WTC11 (cell line): ENCODE measurements around the gene IBA57. TPM values are rescaled to one million over a fixed set of nuclear protein-coding genes. Genes with fewer than 3 reads are reported as not detected.

ENCODE experiments used
- ATAC-seq: fragments of 200-7000 bp; cut with Tn5 transposase; 2 replicates; pipeline ENCODE4 v1.10.0; 2021; ENCODE audit warnings: mild to moderate bottlenecking, moderate library complexity
- CTCF ChIA-PET: fragments of 300-600 bp; sonication (Branson Sonifier 250); formaldehyde crosslinking; loops from one replicate; lab custom pipeline; 2021; ENCODE audit warnings: antibody characterized with exemption; lab: Charles Lee
- POLR2A ChIA-PET: fragments of 350-600 bp; sonication (Branson Sonifier 250); formaldehyde crosslinking; loops from one replicate; lab custom pipeline; 2021; ENCODE audit warnings: antibody characterized with exemption; lab: Charles Lee
- DNase-seq: peaks from one replicate; pipeline ENCODE4 v3.0.0; 2021; ENCODE audit warnings: low spot score
- H3K27ac Mint-ChIP-seq: 2 replicates; pipeline ENCODE4 v1.8.0; 2021; ENCODE audit warnings: mixed read lengths
- H3K27me3 Mint-ChIP-seq: 2 replicates; pipeline ENCODE4 v1.8.0; 2021; ENCODE audit warnings: low read depth, mild to moderate bottlenecking, moderate library complexity, mixed read lengths
- H3K36me3 Mint-ChIP-seq: 2 replicates; pipeline ENCODE4 v1.8.0; 2021; ENCODE audit warnings: mixed read lengths
- H3K4me1 Mint-ChIP-seq: 2 replicates; pipeline ENCODE4 v1.8.0; 2022; ENCODE audit warnings: mixed read lengths
- H3K4me3 Mint-ChIP-seq: 2 replicates; pipeline ENCODE4 v1.8.0; 2021; ENCODE audit warnings: mild to moderate bottlenecking, moderate library complexity, mixed read lengths
- H3K9me3 Mint-ChIP-seq: 2 replicates; pipeline ENCODE4 v1.8.0; 2021; ENCODE audit warnings: mixed read lengths
- AR ChIP-seq: fragments of 250-450 bp; sonication (Bioruptor Pico); IDR thresholded peaks from 2 replicates; pipeline ENCODE4 v1.9.0; 2021; ENCODE audit warnings: mild to moderate bottlenecking
- CREB1 ChIP-seq: sonication (generic); formaldehyde crosslinking; IDR thresholded peaks from 2 replicates; pipeline ENCODE4 v1.8.0; 2023; ENCODE audit warnings: mild to moderate bottlenecking, missing genetic modification reagents
- ELF4 ChIP-seq: sonication (generic); formaldehyde crosslinking; IDR thresholded peaks from 2 replicates; pipeline ENCODE4 v1.8.1; 2022; ENCODE audit warnings: low read depth, mild to moderate bottlenecking, moderate library complexity, missing genetic modification reagents
- IRF2 ChIP-seq: sonication (generic); formaldehyde crosslinking; IDR thresholded peaks from 2 replicates; pipeline ENCODE4 v1.8.0; 2022; ENCODE audit warnings: low read depth, missing genetic modification reagents, borderline replicate concordance
- MYBL2 ChIP-seq: sonication (generic); formaldehyde crosslinking; IDR thresholded peaks from 2 replicates; pipeline ENCODE4 v1.8.1; 2023; ENCODE audit warnings: mild to moderate bottlenecking, moderate library complexity, missing genetic modification reagents
- PREB ChIP-seq: sonication (generic); formaldehyde crosslinking; IDR thresholded peaks from 2 replicates; pipeline ENCODE4 v1.8.1; 2022; ENCODE audit warnings: mild to moderate bottlenecking, missing genetic modification reagents, moderate library complexity, borderline replicate concordance
- RORB ChIP-seq: fragments of 250-450 bp; sonication (Bioruptor Pico); IDR thresholded peaks from 2 replicates; pipeline ENCODE4 v1.9.0; 2021; ENCODE audit warnings: mild to moderate bottlenecking
- TCF7 ChIP-seq: sonication (generic); formaldehyde crosslinking; IDR thresholded peaks from 2 replicates; pipeline ENCODE4 v1.8.0; 2022; ENCODE audit warnings: mild to moderate bottlenecking, low read depth, missing genetic modification reagents, moderate library complexity
- TEAD1 ChIP-seq: sonication (generic); formaldehyde crosslinking; IDR thresholded peaks from 2 replicates; pipeline ENCODE4 v1.8.0; 2022; ENCODE audit warnings: mild to moderate bottlenecking, missing genetic modification reagents
- ZNF219 ChIP-seq: sonication (generic); formaldehyde crosslinking; IDR thresholded peaks from 2 replicates; pipeline ENCODE4 v1.8.0; 2023; ENCODE audit warnings: missing genetic modification reagents, mild to moderate bottlenecking, borderline replicate concordance
- ZNF423 ChIP-seq: fragments of 250-450 bp; sonication (Bioruptor Pico); IDR thresholded peaks from 2 replicates; pipeline ENCODE4 v2.1.2; 2022; ENCODE audit warnings: mild to moderate bottlenecking, moderate library complexity
- total RNA-seq: library from RNA; stranded (reverse); gene quantifications from 3 replicates; pipeline ENCODE4 v1.2.3, GENCODE V29; 2021
- TF ChIP-seq, protein P1 (sequence below): sonication (generic); formaldehyde crosslinking; IDR thresholded peaks from 2 replicates; pipeline ENCODE4 v1.8.1; 2022; ENCODE audit warnings: low read depth, missing genetic modification reagents, borderline replicate concordance
- TF ChIP-seq, protein P2 (sequence below): sonication (generic); formaldehyde crosslinking; conservative IDR thresholded peaks from 2 replicates; pipeline ENCODE4 v1.8.1; 2023; ENCODE audit warnings: mild to moderate bottlenecking, low read depth, missing genetic modification reagents, moderate library complexity
- TF ChIP-seq, protein P3 (sequence below): sonication (generic); formaldehyde crosslinking; IDR thresholded peaks from 2 replicates; pipeline ENCODE4 v1.8.1; 2023; ENCODE audit warnings: mild to moderate bottlenecking, missing genetic modification reagents, moderate library complexity
- TF ChIP-seq, protein P4 (sequence below): sonication (generic); formaldehyde crosslinking; IDR thresholded peaks from 2 replicates; pipeline ENCODE4 v1.8.0; 2022; ENCODE audit warnings: mild to moderate bottlenecking, missing genetic modification reagents

IBA57 gene
- total RNA-seq, 1 experiment from 2014 or later = 11.4 TPM

DNA sequence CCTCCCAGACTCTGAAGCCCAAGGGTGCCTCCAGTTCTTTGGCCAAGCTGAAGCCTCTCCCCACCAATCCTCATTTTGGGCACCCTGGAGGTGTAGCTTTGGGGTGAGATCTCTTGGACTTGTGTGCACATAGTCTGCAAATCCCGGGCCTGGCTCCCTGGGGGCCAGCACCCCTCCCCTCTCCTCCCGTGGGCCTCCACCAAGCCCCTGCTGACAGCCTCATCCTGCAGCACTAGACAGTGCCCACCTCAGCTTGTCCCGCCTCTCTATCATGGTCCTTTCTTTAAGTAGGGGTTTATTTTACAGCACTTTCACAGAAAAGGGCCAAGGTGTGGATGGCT is 12.7 kb upstream of the IBA57 start:
- 0 out of 2 replicates have a peak, but pooled peaks cover 2% of the 10 kb centered on the region for H3K4me1 Mint-ChIP-seq
- peak; percentile 4 for DNase-seq
- H3K27ac Mint-ChIP-seq = no peak overlapping the region
- peaks cover 10% of the 10 kb centered on the region for H3K27me3 Mint-ChIP-seq
- H3K36me3 Mint-ChIP-seq = no peaks in the 10 kb centered on the region
- CTCF ChIA-PET = interaction anchor here (1.5 to 1.6 kb wide), 2 partner anchors 12 to 22 kb away, joined by 4 to 5 read pairs; no protein-coding TSS in a partner anchor
- TF ChIP-seq ZNF219 (CRISPR knock-in tag) (no peak), MYBL2 (CRISPR knock-in tag) (no peak), ZNF423 (CRISPR knock-in tag) (no peak), TEAD1 (CRISPR knock-in tag) (no peak), TCF7 (no peak), CREB1 (CRISPR knock-in tag) (no peak), IRF2 (CRISPR knock-in tag) (no peak)
- TF ChIP-seq, protein P1, sequence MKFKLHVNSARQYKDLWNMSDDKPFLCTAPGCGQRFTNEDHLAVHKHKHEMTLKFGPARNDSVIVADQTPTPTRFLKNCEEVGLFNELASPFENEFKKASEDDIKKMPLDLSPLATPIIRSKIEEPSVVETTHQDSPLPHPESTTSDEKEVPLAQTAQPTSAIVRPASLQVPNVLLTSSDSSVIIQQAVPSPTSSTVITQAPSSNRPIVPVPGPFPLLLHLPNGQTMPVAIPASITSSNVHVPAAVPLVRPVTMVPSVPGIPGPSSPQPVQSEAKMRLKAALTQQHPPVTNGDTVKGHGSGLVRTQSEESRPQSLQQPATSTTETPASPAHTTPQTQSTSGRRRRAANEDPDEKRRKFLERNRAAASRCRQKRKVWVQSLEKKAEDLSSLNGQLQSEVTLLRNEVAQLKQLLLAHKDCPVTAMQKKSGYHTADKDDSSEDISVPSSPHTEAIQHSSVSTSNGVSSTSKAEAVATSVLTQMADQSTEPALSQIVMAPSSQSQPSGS = no peak
- TF ChIP-seq, protein P2, sequence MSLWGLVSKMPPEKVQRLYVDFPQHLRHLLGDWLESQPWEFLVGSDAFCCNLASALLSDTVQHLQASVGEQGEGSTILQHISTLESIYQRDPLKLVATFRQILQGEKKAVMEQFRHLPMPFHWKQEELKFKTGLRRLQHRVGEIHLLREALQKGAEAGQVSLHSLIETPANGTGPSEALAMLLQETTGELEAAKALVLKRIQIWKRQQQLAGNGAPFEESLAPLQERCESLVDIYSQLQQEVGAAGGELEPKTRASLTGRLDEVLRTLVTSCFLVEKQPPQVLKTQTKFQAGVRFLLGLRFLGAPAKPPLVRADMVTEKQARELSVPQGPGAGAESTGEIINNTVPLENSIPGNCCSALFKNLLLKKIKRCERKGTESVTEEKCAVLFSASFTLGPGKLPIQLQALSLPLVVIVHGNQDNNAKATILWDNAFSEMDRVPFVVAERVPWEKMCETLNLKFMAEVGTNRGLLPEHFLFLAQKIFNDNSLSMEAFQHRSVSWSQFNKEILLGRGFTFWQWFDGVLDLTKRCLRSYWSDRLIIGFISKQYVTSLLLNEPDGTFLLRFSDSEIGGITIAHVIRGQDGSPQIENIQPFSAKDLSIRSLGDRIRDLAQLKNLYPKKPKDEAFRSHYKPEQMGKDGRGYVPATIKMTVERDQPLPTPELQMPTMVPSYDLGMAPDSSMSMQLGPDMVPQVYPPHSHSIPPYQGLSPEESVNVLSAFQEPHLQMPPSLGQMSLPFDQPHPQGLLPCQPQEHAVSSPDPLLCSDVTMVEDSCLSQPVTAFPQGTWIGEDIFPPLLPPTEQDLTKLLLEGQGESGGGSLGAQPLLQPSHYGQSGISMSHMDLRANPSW = no peak
- TF ChIP-seq, protein P3, sequence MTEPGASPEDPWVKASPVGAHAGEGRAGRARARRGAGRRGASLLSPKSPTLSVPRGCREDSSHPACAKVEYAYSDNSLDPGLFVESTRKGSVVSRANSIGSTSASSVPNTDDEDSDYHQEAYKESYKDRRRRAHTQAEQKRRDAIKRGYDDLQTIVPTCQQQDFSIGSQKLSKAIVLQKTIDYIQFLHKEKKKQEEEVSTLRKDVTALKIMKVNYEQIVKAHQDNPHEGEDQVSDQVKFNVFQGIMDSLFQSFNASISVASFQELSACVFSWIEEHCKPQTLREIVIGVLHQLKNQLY (CRISPR knock-in tag) = no peak
- TF ChIP-seq, all 79 proteins: peak for 0
- no peaks in the 10 kb centered on the region for H3K9me3 Mint-ChIP-seq
- no peak for ATAC-seq
- H3K4me3 Mint-ChIP-seq = no peak overlapping the region
- POLR2A ChIA-PET = interaction anchor here (0.7 to 1.3 kb wide), 3 partner anchors 10 to 31 kb away, joined by 3 to 4 read pairs (median 3); partner anchors contain the start of gene IBA57

DNA sequence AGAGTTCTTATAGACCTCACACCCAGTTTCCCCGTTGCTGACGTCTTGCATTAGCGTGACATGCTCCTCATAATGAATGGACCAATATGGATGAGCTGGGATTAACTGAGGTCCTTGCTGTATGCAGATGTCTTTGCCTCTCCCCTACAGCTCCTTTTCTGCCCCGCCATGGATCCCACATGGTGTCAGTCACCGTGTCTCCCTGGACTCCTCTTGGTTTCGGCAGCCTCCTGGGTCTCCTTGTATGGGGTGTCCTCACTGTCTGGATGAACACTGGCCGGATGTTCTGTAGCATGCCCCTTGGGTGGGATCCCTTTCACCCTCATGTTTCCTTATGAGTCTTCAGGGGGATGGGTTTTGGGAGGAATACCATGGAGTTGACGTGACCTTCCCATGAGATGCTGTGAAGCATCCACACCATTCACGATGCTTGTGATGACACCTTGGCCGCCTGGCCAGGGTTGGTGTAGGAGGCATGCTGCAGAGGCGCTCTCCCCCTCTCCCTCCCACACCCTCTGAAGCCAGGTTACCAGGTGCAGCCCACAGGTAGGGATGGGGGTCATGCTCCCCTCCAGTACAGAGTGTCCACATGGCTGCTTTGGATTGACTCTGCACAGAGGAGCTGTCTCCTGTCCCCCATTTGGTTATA is 11.5 kb upstream of the IBA57 start:
- ChIA-PET CTCF (interaction anchor here (1.3 kb wide), 1 partner anchor 23 kb away, joined by 3 read pairs; no protein-coding TSS in a partner anchor), POLR2A (no interaction called here)
- H3K36me3 Mint-ChIP-seq = no peaks in the 10 kb centered on the region
- ATAC-seq = no peak
- H3K9me3 Mint-ChIP-seq = no peaks in the 10 kb centered on the region
- no peak overlapping the region for H3K27ac Mint-ChIP-seq
- peaks cover 10% of the 10 kb centered on the region for H3K27me3 Mint-ChIP-seq
- DNase-seq = peak; percentile 8
- H3K4me3 Mint-ChIP-seq = no peak overlapping the region
- TF ChIP-seq AR (CRISPR knock-in tag) (no peak), ELF4 (CRISPR knock-in tag) (no peak), PREB (CRISPR knock-in tag) (no peak), RORB (CRISPR knock-in tag) (no peak)
- TF ChIP-seq, protein P4, sequence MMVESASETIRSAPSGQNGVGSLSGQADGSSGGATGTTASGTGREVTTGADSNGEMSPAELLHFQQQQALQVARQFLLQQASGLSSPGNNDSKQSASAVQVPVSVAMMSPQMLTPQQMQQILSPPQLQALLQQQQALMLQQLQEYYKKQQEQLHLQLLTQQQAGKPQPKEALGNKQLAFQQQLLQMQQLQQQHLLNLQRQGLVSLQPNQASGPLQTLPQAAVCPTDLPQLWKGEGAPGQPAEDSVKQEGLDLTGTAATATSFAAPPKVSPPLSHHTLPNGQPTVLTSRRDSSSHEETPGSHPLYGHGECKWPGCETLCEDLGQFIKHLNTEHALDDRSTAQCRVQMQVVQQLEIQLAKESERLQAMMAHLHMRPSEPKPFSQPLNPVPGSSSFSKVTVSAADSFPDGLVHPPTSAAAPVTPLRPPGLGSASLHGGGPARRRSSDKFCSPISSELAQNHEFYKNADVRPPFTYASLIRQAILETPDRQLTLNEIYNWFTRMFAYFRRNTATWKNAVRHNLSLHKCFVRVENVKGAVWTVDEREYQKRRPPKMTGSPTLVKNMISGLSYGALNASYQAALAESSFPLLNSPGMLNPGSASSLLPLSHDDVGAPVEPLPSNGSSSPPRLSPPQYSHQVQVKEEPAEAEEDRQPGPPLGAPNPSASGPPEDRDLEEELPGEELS (CRISPR knock-in tag) = no peak
- H3K4me1 Mint-ChIP-seq = 0 out of 2 replicates have a peak, but pooled peaks cover 2% of the 10 kb centered on the region
